Mesendoderm (in vitro differentiated cells): ENCODE results near the gene DAPK1.

ENCODE experiments used
- DNase-seq: peaks from one replicate; pipeline ENCODE4 v3.0.0; 2013
- H2AK5ac ChIP-seq: 2 replicates; pipeline ENCODE4 v1.6.1; 2013; ENCODE audit warnings: low read length, inconsistent platforms
- H2BK120ac ChIP-seq: 2 replicates; pipeline ENCODE4 v1.6.1; 2013; ENCODE audit warnings: low read depth, mild to moderate bottlenecking, low read length, moderate library complexity, mixed read lengths
- H2BK15ac ChIP-seq: replicated peaks from 2 replicates; pipeline ENCODE4 v1.6.1; 2013; ENCODE audit warnings: low read depth, mild to moderate bottlenecking, moderate library complexity
- H2BK5ac ChIP-seq: 2 replicates; pipeline ENCODE4 v1.6.1; 2013; ENCODE audit warnings: low read length, inconsistent platforms
- H3K18ac ChIP-seq: 2 replicates; pipeline ENCODE4 v1.6.1; 2013; ENCODE audit warnings: mild to moderate bottlenecking, low read length, mixed read lengths
- H3K23ac ChIP-seq: one replicate; pipeline ENCODE4 v1.6.1; 2013; ENCODE audit warnings: low read length
- H3K27ac ChIP-seq: 2 replicates; pipeline ENCODE4 v1.5.1; 2013; ENCODE audit warnings: low read depth, mild to moderate bottlenecking, inconsistent platforms, low read length, moderate library complexity
- H3K27me3 ChIP-seq: 2 replicates; pipeline ENCODE4 v1.6.1; 2013; ENCODE audit warnings: low read length, control low read depth, mild to moderate bottlenecking, inconsistent platforms; ENCODE audit not compliant: insufficient read depth, poor library complexity
- H3K36me3 ChIP-seq: 2 replicates; pipeline ENCODE4 v1.6.1; 2013; ENCODE audit warnings: low read length, inconsistent platforms; ENCODE audit not compliant: control insufficient read depth, insufficient read depth
- H3K4ac ChIP-seq: one replicate; pipeline ENCODE4 v1.6.1; 2013; ENCODE audit warnings: low read depth, mild to moderate bottlenecking, low read length, moderate library complexity
- H3K4me1 ChIP-seq: 2 replicates; pipeline ENCODE4 v1.6.1; 2013; ENCODE audit warnings: low read depth, low read length, inconsistent platforms; ENCODE audit not compliant: control insufficient read depth
- H3K4me2 ChIP-seq: 2 replicates; pipeline ENCODE4 v1.6.1; 2013; ENCODE audit warnings: low read length
- H3K4me3 ChIP-seq: 2 replicates; pipeline ENCODE4 v1.5.1; 2013; ENCODE audit warnings: mild to moderate bottlenecking, low read length
- H3K56ac ChIP-seq: one replicate; pipeline ENCODE4 v1.6.1; 2013; ENCODE audit warnings: low read length
- H3K79me1 ChIP-seq: 2 replicates; pipeline ENCODE4 v1.6.1; 2013; ENCODE audit warnings: low read length, inconsistent platforms
- H3K79me2 ChIP-seq: 2 replicates; pipeline ENCODE4 v1.6.1; 2013; ENCODE audit warnings: mild to moderate bottlenecking, low read length; ENCODE audit not compliant: control insufficient read depth, insufficient read depth
- H3K9ac ChIP-seq: 2 replicates; pipeline ENCODE4 v1.6.1; 2013; ENCODE audit warnings: low read length, inconsistent platforms
- H4K5ac ChIP-seq: one replicate; pipeline ENCODE4 v1.6.1; 2013; ENCODE audit warnings: low read length
- H4K8ac ChIP-seq: one replicate; pipeline ENCODE4 v1.6.1; 2013; ENCODE audit warnings: low read depth, mild to moderate bottlenecking, control low read depth, low read length, moderate library complexity
- WGBS: extraction: QIAGEN DNeasy Blood & Tissue Kit; methylation state at CpG from one replicate; pipeline ENCODE4 v1.1.7; 2013; ENCODE audit warnings: low lambda C conversion rate, missing lambda C conversion rate; ENCODE audit not compliant: insufficient coverage; ENCODE audit errors: extremely low coverage; 5-methylcytosine and 5-hydroxymethylcytosine counted together

DAPK1 gene

DNA sequence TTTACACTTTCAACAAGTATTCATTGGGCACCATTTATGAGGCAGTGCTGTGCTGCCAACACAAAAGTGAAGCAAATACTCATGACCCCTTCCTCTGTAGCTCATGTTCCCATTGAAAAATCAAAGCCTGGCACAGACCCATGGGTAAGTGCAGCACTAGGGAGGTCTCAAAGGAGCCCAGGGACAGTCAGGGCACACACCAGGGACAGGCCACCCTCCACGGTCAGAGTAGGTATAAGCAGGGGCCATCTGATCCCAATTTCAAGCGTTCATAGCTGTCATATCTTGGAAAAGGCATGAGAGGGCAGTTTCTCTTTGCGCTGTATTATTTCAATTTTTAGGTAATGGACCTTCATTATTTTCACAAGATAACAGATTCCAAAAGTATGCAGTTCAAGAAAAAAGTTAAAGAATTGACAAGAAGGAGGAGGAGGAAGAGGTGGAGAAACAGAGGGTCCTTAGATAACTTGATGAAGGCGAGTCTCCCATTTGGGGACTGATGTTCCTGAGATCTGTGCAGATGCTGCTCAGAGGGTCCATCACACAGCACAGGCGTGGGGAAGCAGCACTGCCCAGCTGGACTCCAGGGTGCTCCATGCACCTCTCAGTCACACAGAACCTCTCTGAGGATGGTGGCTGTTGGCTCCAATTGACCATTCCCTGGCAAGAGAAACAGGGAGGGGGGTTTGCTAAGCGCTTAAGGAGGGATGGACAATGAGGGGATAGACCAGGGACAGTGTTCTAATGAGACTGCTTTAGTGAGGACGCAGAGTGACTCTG is 235.8 kb downstream of the DAPK1 start:
- no peaks in the 10 kb centered on the region for H3K27me3 ChIP-seq
- no peak overlapping the region for H3K4me2 ChIP-seq
- H3K56ac ChIP-seq, result no peak overlapping the region
- H3K4ac ChIP-seq, result no peak overlapping the region
- no peak overlapping the region for H2BK15ac ChIP-seq
- H3K79me2 ChIP-seq, result no peaks in the 10 kb centered on the region
- no peak overlapping the region for H2AK5ac ChIP-seq
- H3K23ac ChIP-seq, result no peak overlapping the region
- no peak overlapping the region for H2BK5ac ChIP-seq
- no peak for DNase-seq
- H3K4me3 ChIP-seq, result no peak overlapping the region
- no peaks in the 10 kb centered on the region for H3K36me3 ChIP-seq
- H3K27ac ChIP-seq, result no peak overlapping the region
- no peak overlapping the region for H3K9ac ChIP-seq
- H3K79me1 ChIP-seq, result no peaks in the 10 kb centered on the region
- WGBS, result no CpG with 5 or more reads among the region's 7 CpGs
- no peak overlapping the region for H3K18ac ChIP-seq
- H4K8ac ChIP-seq, result no peak overlapping the region
- no peaks in the 10 kb centered on the region for H3K4me1 ChIP-seq
- no peak overlapping the region for H4K5ac ChIP-seq
- no peak overlapping the region for H2BK120ac ChIP-seq

DNA sequence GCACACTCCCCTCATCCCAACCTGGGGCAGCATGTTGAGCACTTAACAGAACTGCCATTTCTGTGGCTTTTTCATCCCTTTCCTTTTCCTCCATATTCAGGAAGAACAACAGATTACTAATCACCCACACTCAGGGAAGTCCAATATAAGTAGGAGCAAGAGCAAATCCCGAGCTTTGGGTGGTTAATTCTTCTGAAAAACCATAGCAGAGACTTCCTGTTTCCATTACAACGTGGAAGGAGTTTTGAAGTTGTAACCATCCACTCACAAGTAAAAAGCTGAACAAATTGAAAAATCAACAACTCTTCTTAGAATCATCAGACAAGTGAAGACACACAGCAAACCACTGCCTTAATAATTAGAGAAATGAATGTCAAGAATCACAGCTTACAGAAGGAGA is 236.4 kb downstream of the DAPK1 start:
- Histone ChIP-seq H2BK15ac (no peak overlapping the region), H3K4me3 (no peak overlapping the region), H3K9ac (no peak overlapping the region), H3K79me2 (no peaks in the 10 kb centered on the region), H3K18ac (no peak overlapping the region), H3K27ac (no peak overlapping the region), H4K8ac (no peak overlapping the region), H2AK5ac (no peak overlapping the region), H4K5ac (no peak overlapping the region), H3K36me3 (no peaks in the 10 kb centered on the region), H2BK120ac (no peak overlapping the region), H3K79me1 (no peaks in the 10 kb centered on the region), H3K4me2 (no peak overlapping the region), H3K4me1 (no peaks in the 10 kb centered on the region), H3K56ac (no peak overlapping the region), H3K4ac (no peak overlapping the region), H3K27me3 (no peaks in the 10 kb centered on the region), H3K23ac (no peak overlapping the region), H2BK5ac (no peak overlapping the region)
- no CpG with 5 or more reads among the region's 2 CpGs for WGBS
- DNase-seq, result no peak

DNA sequence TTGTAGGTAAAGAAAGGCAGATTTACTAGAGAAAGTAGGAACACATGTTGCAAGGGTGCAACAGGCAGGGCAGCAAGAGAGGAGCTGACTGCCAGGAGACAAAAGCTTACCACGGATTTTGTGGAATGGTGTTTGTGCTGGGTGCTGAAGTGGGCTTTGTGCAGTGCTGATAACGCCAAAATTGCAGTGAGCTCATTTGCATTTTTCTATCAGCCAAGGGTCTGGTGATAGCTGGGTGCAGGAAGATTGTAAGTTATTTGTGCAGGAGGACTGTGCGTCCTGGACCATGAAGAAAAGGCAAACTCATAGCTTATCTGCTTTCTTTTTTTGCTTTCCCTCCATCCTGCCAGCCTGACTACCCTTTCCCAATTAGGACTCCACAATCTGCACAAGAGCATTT is 241.9 kb downstream of the DAPK1 start:
- Histone ChIP-seq H2AK5ac (no peak overlapping the region), H3K56ac (no peak overlapping the region), H3K27ac (no peak overlapping the region), H3K23ac (no peak overlapping the region), H3K9ac (no peak overlapping the region), H3K4ac (no peak overlapping the region), H3K4me3 (no peak overlapping the region), H4K5ac (no peak overlapping the region), H2BK5ac (no peak overlapping the region), H3K27me3 (no peaks in the 10 kb centered on the region), H3K36me3 (no peaks in the 10 kb centered on the region), H3K4me2 (no peak overlapping the region), H2BK120ac (no peak overlapping the region), H3K79me1 (no peaks in the 10 kb centered on the region), H3K18ac (no peak overlapping the region), H2BK15ac (no peak overlapping the region), H3K79me2 (no peaks in the 10 kb centered on the region), H4K8ac (no peak overlapping the region), H3K4me1 (no peaks in the 10 kb centered on the region)
- WGBS, result no CpG with 5 or more reads among the region's 3 CpGs
- no peak for DNase-seq

DNA sequence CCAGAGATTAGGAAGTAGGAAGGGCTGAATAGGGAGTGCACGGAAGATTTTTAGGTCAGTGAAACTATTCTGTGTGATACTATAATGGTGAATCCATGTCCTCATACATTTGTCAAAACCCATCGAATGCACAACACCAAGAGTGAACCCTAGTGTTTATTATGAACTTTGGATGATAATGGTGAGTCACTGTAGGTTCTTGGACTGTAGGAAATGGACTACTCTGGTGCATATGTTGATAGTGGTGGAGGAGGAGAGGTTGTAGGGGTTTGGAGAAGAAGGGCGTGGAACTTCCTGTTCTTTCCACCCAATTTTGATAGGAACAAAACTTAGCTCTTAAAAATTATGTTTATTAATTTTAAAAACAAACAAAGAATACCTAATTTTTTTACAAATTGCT is 242.5 kb downstream of the DAPK1 start:
- no peaks in the 10 kb centered on the region for H3K79me2 ChIP-seq
- no peak overlapping the region for H3K4me2 ChIP-seq
- no CpG with 5 or more reads among the region's 3 CpGs for WGBS
- no peak overlapping the region for H2BK5ac ChIP-seq
- no peak overlapping the region for H2BK15ac ChIP-seq
- no peaks in the 10 kb centered on the region for H3K79me1 ChIP-seq
- H3K9ac ChIP-seq, result no peak overlapping the region
- H3K18ac ChIP-seq, result no peak overlapping the region
- H4K8ac ChIP-seq, result no peak overlapping the region
- H3K36me3 ChIP-seq, result no peaks in the 10 kb centered on the region
- no peak for DNase-seq
- H4K5ac ChIP-seq, result no peak overlapping the region
- H3K4me1 ChIP-seq, result no peaks in the 10 kb centered on the region
- H2AK5ac ChIP-seq, result no peak overlapping the region
- H3K4ac ChIP-seq, result no peak overlapping the region
- H3K27ac ChIP-seq, result no peak overlapping the region
- no peaks in the 10 kb centered on the region for H3K27me3 ChIP-seq
- no peak overlapping the region for H3K4me3 ChIP-seq
- no peak overlapping the region for H3K56ac ChIP-seq
- no peak overlapping the region for H3K23ac ChIP-seq
- H2BK120ac ChIP-seq, result no peak overlapping the region

DNA sequence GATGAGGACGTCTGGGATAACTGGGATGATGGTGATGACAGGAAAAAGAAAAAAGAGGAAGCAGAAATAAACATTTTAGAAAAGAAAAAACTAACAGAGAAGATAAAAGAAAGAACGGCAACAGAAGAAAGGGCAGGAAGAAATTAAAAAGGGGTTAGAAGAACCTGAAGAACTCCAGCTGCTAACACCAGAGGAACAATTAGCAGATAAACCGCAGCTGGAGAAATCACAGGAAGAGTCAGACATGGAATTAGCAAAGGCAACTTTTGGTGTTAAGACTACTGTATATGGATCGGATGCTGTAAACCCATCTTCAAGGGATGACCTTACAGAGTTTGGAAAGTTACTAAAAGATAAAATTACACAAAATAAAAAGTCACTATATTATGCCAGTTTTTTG is 243.7 kb downstream of the DAPK1 start:
- Histone ChIP-seq H2BK120ac (no peak overlapping the region), H3K56ac (no peak overlapping the region), H2AK5ac (no peak overlapping the region), H4K5ac (no peak overlapping the region), H3K79me1 (no peaks in the 10 kb centered on the region), H3K36me3 (no peaks in the 10 kb centered on the region), H3K79me2 (no peaks in the 10 kb centered on the region), H2BK15ac (no peak overlapping the region), H3K27me3 (no peaks in the 10 kb centered on the region), H3K4ac (no peak overlapping the region), H3K27ac (no peak overlapping the region), H3K23ac (no peak overlapping the region), H2BK5ac (no peak overlapping the region), H3K4me3 (no peak overlapping the region), H3K4me2 (no peak overlapping the region), H4K8ac (no peak overlapping the region), H3K4me1 (no peaks in the 10 kb centered on the region), H3K18ac (no peak overlapping the region), H3K9ac (no peak overlapping the region)
- no peak for DNase-seq
- no CpG with 5 or more reads among the region's 4 CpGs for WGBS

DNA sequence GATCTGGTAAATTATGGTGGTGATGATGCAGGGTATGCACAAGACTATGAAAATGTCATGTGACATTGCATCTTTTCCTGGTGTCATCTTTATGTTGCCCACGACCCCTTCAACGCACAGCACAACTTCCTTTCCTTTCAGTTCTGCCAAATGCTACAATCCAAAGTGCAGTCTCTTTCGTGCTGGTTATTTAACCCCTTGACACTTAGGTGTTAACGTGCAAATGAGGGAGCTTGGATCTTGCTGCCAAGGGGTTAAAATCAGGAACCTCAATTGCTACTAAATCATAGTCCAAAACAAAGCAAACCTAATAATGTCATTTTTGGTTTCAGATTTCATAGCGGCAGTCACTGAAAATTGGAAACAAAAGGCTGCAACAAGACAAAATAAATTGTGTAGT is 244.2 kb downstream of the DAPK1 start:
- Histone ChIP-seq H2AK5ac (no peak overlapping the region), H4K5ac (no peak overlapping the region), H3K4me3 (no peak overlapping the region), H2BK5ac (no peak overlapping the region), H2BK120ac (no peak overlapping the region), H3K4ac (no peak overlapping the region), H3K18ac (no peak overlapping the region), H4K8ac (no peak overlapping the region), H3K79me2 (no peaks in the 10 kb centered on the region), H3K79me1 (no peaks in the 10 kb centered on the region), H3K4me1 (no peaks in the 10 kb centered on the region), H3K9ac (no peak overlapping the region), H2BK15ac (no peak overlapping the region), H3K23ac (no peak overlapping the region), H3K27me3 (no peaks in the 10 kb centered on the region), H3K36me3 (no peaks in the 10 kb centered on the region), H3K4me2 (no peak overlapping the region), H3K27ac (no peak overlapping the region), H3K56ac (no peak overlapping the region)
- WGBS, result no CpG with 5 or more reads among the region's 5 CpGs
- DNase-seq, result no peak
